Bone marrow (tissue), 2 donors: ENCODE results near the gene DNAJC5G.

Experiments used
- DNase-seq, 2 donors: peaks; one replicate each; lab custom pipeline; 2025; lab: John Stamatoyannopoulos, UW

The DNAJC5G gene, protein sequence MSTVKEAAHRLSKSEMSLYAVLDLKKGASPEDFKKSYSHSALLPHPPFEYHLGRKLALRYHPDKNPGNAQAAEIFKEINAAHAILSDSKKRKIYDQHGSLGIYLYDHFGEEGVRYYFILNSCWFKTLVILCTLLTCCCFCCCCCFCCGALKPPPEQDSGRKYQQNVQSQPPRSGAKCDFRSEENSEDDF

DNA sequence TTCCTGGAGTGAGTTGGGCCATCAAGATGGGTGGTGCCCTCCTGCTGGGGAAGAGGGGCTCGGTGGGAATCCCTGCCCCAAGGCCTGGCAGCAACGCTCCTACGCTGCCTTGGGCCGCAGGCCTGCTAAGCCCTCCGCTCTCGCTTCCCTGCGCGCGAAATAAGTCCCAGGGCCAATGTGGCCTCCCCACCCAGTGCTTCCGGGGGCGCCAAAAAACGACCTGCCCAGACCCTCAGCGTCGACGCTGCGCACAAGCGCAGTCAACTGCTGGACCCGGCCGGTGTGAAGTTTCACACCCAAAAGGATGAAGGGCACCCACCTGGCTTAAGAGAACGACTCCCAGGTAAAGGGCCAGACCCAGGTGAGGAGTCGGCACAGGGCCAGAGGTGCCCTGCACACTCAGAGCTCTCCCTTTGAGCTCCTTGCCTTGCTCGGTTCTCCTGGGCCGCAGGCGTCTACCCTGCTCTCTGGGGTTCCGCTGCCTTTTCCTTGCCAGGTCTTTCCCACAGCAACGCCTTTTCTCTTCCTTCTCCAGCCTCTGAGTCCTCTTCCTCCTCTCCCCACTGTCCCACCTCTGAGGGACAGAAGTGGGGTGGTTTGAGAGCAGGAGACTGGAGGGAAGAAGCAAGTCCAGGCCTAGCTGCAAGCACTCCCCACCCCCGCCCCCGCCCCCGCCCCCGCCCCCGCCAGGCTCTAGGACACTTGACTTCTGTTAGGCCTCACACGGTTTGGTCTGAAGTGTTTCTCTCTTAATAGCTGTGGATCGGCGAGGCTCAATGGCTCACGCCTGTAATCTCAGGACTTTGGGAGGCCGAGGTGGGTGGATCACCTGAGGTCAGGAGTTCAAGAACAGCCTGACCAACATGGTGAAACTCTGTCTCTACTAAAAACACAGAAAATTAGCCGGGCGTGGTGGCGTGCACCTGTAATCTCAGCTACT is at the start of gene DNAJC5G:
Gene DNAJC5G (plus strand): TSS at position 223 of the 940 bp plus-strand sequence. CDS start 1,296 bp downstream, outside the sequence.
- no peak for DNase-seq

DNA sequence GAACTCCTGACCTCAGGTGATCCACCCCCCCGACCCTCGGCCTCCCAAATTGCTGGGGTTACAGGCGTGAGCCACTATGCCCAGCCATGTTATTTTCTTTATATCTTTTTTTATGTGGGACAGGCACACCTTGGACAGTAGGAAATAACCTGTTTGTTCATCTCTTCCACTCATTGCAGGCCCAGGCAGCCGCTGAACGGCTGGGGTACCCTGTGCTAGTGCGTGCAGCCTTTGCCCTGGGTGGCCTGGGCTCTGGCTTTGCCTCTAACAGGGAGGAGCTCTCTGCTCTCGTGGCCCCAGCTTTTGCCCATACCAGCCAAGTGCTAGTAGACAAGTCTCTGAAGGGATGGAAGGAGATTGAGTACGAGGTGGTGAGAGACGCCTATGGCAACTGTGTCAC is 49.7 kb upstream of the DNAJC5G start:
- no peak for DNase-seq

DNA sequence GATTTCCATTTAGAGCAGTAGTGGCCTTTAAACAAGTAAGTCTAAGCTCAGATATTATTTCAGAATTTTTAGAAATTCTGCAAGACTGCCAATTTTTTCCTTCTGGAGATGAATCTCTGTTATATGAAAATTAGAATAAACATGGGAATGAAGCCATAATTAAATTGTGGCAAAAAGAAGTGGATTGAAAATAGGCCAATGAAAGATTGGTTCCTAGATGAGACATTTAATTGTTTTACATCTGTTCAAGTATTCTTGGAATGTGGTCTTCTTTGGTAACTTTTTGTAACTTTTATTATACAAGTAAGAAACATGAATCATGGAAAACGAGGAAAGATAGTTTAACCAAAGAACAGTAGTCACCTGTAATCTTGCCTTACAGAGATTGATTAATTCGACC is 47.7 kb upstream of the DNAJC5G start:
- DNase-seq: no peak

DNA sequence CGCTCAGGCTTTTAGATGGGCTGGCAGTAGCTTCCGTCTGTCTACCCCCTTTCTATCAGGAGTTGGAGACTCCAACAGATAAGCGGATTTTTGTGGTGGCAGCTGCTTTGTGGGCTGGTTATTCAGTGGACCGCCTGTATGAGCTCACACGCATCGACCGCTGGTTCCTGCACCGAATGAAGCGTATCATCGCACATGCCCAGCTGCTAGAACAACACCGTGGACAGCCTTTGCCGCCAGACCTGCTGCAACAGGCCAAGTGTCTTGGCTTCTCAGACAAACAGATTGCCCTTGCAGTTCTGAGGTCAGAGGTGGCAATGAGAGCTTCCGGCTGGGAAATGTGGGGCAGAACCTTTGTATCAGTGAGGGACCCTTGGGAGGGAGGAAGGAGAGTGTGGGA is 43.3 kb upstream of the DNAJC5G start:
- DNase-seq: no peak

DNA sequence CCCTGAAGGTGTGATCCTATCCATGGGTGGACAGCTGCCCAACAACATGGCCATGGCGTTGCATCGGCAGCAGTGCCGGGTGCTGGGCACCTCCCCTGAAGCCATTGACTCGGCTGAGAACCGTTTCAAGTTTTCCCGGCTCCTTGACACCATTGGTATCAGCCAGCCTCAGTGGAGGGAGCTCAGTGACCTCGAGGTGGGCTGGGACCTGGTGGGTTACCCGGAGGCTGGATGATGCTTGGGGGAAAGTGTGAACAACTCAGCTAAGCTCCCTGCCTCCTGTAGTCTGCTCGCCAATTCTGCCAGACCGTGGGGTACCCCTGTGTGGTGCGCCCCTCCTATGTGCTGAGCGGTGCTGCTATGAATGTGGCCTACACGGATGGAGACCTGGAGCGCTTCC is 41.9 kb upstream of the DNAJC5G start:
- DNase-seq: no peak

DNA sequence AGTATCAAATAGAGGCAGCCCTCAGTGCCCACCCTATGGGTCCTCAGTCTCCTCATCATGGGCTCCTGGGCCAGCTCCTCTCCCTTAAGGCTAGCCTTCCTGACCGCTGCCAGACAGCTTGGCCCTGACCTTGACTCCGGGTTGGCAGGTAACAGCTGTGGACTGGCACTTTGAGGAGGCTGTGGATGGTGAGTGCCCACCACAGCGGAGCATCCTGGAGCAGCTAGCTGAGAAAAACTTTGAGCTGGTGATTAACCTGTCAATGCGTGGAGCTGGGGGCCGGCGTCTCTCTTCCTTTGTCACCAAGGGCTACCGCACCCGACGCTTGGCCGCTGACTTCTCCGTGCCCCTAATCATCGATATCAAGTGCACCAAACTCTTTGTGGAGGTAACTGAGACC is 39.1 kb upstream of the DNAJC5G start:
- no peak for DNase-seq

DNA sequence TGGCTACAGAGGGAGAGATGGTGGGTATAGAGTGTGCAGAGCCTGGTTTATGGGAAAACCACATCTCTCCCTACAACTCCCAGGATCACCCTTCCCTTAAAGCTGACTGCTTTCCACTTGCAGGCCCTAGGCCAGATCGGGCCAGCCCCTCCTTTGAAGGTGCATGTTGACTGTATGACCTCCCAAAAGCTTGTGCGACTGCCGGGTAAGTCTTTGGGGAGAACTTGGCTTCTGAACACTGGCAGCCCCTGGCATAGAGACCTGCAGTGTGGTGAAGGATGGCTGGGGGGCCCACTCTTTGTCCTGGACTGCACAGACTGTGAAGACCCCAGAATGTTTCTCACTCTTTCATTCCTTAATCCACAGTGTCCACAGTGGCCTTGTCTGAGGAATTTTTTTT is 38.6 kb upstream of the DNAJC5G start:
- DNase-seq: no peak

DNA sequence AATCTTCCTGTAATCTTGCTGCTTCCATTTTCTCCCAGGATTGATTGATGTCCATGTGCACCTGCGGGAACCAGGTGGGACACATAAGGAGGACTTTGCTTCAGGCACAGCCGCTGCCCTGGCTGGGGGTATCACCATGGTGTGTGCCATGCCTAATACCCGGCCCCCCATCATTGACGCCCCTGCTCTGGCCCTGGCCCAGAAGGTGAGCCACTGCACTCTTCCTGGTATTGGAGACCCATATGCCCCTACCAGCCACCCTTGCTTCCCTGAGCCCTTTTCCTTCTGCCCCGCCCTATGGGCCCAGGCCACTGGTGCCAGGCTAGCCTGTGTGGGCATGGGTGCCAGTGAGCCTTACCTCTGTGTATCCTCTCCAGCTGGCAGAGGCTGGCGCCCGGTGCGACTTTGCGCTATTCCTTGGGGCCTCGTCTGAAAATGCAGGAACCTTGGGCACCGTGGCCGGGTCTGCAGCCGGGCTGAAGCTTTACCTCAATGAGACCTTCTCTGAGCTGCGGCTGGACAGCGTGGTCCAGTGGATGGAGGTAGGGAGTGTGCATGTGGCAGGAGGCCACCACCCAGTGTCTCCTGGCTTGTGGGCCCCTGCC is 37.8 kb upstream of the DNAJC5G start:
- no peak for DNase-seq

DNA sequence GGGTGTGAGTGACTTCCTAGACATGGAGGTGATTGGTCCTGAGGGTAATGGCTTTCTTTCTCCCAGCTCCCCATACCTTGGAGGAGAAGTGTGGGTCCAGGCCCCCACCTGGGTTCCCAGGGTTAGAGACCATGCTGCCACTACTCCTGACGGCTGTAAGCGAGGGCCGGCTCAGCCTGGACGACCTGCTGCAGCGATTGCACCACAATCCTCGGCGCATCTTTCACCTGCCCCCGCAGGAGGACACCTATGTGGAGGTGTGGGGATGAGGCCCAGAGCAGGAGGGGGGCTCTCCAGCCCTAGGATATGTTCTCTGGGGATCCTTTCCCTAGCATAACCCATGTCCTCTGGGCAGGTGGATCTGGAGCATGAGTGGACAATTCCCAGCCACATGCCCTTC is 36.3 kb upstream of the DNAJC5G start:
- no peak for DNase-seq

DNA sequence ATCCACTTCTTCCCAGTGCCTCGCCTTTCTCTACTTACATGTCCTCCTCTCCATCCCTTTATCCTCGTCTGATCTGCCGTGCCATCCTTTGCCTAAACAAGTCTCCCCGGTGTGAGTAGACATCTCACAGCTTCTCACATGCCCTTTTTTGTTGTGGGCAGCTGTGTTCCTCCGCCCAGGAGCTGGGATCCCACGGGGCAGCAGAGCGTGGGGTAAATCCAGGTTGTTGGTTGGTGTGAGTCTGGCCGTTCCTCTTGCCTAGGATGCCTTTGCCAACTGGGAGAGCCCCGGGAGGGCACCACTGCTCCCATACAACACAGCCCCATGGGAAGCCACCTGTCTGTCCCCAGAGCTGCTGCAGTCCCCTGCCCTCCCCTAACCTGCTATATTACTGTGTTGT is 34.8 kb upstream of the DNAJC5G start:
- no peak for DNase-seq

DNA sequence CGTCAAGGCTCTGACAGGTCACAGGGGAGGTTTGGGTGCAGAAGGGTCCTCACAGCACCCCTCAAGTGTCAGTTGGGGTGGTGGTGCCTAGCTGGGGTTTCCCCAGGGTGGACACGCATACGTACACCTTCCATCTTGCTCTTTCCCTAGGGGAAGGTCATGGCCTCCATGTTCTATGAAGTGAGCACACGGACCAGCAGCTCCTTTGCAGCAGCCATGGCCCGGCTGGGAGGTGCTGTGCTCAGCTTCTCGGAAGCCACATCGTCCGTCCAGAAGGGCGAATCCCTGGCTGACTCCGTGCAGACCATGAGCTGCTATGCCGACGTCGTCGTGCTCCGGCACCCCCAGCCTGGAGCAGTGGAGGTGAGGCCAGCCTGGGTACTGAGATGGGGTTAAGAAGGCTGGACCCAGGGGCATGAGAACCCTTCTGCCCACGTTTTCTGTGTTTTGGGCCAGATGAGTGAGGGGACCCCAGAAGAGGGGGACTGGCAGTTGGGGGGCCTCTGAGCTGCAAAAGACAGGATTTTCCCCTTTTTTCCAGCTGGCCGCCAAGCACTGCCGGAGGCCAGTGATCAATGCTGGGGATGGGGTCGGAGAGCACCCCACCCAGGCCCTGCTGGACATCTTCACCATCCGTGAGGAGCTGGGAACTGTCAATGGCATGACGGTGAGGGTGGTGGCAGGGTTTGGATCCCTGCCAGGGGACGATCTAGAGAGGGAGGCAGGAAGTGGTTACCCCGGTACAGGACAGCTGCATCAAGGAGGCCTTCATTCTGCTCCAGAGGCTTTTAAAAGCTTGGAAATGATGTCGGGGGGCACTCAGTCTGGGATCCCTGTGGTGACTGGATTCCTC is 33.2 kb upstream of the DNAJC5G start:
- no peak for DNase-seq

DNA sequence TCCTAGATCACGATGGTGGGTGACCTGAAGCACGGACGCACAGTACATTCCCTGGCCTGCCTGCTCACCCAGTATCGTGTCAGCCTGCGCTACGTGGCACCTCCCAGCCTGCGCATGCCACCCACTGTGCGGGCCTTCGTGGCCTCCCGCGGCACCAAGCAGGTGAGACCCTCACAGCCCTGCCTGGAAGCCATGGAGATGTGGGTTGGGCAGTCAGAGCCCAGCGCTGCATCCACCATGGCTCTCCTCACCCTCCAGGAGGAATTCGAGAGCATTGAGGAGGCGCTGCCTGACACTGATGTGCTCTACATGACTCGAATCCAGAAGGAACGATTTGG is 32.6 kb upstream of the DNAJC5G start:
- DNase-seq: no peak

DNA sequence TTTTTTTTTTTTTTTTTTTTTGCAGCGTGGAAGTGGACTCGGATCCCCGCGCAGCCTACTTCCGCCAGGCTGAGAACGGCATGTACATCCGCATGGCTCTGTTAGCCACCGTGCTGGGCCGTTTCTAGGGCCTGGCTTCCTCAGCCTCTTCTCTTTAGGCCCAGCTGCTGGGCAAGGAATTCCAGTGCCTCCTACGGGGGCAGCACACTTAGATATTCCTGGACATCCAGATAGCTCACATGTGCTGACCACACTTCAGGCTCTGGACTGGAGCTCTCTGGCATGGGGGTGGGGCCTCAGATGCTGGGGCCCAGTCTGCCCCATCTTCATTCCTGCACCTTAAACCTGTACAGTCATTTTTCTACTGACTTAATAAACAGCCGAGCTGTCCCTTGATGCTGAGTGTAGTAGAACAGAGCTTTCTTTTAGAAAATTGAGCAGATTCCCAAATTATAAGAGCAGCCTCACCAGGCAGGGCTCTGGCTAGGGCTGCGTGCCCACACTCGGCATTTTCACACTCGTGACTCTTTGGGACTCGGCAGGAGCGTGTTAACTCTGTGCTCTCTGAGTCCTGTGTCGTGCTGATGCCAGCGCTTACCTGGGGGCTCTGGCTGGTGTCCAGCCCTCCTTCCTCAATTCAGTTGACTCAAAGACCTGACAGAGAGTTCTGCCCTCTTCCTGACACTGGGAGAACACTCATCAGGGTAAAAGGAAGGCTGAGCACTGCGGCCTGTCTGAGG is 31.7 kb upstream of the DNAJC5G start:
- DNase-seq: no peak

DNA sequence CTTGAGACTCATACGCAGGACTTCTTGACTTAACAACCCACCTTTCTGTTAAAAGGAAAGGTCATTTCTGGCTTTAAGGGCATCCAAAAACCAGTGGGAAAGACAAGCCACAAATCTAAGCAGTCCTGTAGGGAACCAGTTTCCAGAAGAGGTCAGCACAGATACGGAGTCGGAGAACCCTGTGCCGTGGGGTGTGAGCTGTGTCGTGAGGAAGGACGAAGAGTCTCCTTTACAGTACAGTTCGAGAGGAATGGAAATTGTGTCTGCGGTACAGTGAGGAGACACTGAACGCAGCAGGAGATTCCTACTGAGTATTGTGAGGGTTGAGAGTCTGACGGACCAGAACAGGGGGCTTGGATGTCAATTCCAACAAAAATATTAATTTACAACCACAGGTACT is 30.1 kb upstream of the DNAJC5G start:
- no peak for DNase-seq

DNA sequence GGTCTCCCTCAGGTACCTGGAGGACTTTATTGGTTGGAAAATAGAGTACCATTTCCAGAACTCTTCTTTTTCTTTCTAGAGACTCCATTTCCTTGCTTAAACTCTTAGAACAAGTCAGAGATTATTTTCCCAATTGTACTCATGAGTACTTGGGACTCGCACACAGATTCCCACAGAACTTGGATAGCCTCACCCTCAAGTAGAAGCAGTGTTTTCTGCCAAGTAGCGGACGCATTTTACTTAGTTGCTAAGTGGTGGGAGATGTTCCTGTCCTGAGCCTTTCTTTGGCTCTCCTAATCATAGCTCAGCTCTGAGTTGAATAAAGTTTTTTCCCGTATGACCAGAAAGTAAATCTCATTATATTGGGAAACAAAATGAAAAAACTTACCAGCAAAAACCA is 29.6 kb upstream of the DNAJC5G start:
- no peak for DNase-seq

DNA sequence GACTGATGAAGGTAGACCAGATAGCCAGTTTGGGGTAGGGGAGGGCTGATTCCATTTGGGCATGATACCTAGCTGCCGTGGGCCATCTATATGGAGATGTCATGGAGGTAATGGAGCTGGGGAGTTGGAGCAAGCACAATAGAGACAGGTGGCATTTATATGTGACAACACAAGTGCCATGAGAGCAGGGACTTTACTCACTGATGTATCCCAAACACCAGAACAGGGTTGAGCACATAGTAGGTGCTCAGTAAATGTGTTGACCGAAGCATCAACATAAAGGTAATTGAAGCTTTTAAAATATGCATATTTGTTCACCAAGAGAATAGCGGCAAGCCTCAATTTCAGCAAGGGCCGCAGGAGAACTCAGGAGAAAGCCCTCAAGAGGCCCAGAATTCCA is 27.3 kb upstream of the DNAJC5G start:
- DNase-seq: no peak

DNA sequence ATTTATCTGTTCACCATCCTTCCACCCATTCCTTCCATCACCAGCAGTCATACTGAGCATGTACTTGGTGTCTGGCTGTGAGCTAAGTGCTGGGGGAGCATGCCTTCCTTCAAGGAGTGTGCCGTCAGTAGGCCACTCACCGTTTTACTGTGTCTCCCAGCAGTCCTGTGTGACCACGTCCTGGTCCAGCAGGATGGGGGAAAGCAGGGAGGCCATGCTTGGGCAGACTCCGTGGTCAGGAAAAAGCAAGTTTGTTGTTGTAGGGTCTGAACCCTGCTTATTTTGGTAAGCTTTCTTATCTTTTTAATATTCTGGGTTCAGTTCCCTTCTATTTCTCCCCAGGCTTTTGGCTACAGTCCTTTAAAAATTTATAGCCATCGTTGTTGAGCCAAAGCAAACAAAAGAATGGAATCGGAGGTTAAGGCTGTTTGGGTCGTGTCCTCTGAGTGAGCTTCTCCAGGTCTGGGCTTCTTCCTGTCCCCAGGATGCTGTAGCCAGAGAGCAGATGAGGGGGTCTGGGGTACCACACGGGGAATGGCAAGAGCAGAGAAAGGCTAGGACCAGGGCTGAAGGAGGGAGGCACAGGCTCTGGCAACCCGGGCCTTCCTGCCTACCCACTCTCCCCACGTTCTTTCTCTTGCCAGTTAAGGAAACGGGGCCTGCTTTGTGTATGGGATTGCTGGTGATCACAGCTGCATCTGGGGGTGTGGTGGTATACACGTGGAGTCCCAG is 25.9 kb upstream of the DNAJC5G start:
- DNase-seq: no peak

DNA sequence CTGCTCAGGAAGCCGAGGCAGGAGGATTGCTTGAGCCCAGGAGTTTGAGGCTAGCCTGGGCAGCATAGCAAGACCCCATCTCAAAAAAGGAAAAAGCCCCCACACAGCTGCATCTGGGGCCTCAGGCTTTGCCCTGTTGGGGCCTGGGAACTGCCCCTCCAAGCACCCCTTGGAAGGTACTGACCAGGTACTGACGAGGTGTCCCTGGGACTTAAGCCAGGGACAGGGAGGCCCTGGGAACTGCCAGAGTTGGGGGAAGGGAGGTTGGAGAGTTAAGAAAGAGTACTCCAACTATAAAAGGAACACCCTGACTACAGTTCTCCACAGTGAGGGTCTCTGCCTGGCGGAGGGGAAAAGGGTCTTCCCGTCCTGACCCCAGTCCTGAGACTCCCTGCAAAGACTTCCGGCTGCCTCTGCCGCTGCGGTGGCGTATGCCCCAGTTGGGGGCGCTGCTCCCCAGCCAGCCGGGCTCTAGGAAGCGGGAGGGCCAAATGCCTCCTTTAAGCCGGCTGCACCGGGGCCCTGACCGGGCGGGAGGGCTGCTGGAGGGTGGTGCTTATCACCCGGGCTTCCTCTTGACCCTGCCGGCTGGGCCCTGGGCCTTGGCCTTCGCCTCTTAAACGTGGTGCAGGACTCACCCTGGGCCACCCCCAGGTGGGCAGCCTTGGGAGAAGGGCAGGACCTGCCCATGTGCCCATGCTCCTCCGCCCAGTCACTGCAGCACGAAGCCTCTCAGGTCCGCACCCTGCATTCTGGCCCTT is 25.2 kb upstream of the DNAJC5G start:
- peak; percentile 8 to 39 for DNase-seq

DNA sequence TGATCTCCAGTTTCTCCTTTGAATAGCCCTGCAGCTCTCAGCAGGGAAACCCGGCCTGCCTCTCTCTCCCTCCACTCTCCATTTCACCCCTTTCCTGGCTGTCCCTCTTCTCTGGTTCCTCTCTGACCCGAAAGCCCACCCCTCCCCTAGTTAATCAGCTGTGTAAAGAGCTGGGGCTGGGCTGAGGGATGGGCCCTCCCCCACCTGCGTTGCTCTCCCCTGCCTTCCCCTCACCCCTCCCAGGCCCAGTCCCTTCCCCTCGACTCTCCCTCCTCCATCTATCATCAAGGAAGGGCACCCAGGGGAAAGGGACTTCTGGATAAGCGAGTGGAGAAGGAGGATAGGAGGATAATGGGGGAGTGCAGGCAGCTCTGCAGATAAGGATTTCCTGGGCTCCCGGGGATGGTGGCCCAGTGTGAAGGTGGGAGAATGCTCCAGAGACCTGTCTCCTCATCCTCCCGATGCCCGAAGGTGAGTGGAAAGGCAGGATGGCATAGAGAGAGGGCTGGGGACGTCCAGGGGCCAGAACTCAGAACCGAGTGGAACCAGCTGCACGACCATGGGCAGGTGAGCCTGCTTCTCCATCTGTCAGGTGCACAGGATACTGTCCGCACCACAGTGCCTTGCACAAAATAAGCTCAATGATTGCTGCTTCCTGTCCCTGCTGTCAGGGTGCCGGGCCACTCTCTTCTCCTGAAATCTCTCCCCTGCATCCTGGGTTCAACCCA is 24.4 kb upstream of the DNAJC5G start:
- DNase-seq: no peak
